Fibroblast of lung (primary cell): Measurements from ENCODE around the gene HIRA. TPM values are rescaled to one million over a fixed set of nuclear protein-coding genes. Genes with fewer than 3 reads are reported as not detected.

Experiments
- DNase-seq, 2 donors: peaks; one replicate each; pipeline versions ENCODE4 v3.0.0 to v3.0.0-alpha.2; 2010; ENCODE audit warnings: low read depth in 2 of 2
- H2AFZ ChIP-seq: 2 replicates; pipeline ENCODE4 v1.5.1; 2012; ENCODE audit warnings: low read length, control low read depth, inconsistent platforms
- H3K27ac ChIP-seq: 2 replicates; pipeline ENCODE4 v1.5.1; 2011; ENCODE audit warnings: low read length, control low read depth; ENCODE audit not compliant: insufficient read depth
- H3K27me3 ChIP-seq: 2 replicates; pipeline ENCODE4 v1.5.1; 2011; ENCODE audit warnings: mild to moderate bottlenecking, low read length; ENCODE audit not compliant: control insufficient read depth, insufficient read depth
- H3K36me3 ChIP-seq: 2 replicates; pipeline ENCODE4 v1.5.1; 2011; ENCODE audit warnings: low read length; ENCODE audit not compliant: control insufficient read depth, insufficient read depth
- H3K4me1 ChIP-seq: 2 replicates; pipeline ENCODE4 v1.5.1; 2011; ENCODE audit warnings: low read length; ENCODE audit not compliant: control insufficient read depth, insufficient read depth; ENCODE audit errors: extremely low read depth
- H3K4me2 ChIP-seq: 2 replicates; pipeline ENCODE4 v1.5.1; 2011; ENCODE audit warnings: low read length, control low read depth; ENCODE audit not compliant: insufficient read depth; ENCODE audit errors: extremely low read depth
- H3K4me3 ChIP-seq, 4 experiments: fragments of 200-600 bp in 1 of 4; sonication (generic) in 1 of 4; replicated peaks in 1 of 4; 2 replicates each; pipeline ENCODE4 v1.5.1; 2011 to 2016; ENCODE audit warnings: low read length in 4 of 4, low read depth in 3 of 4, mild to moderate bottlenecking in 3 of 4, control low read depth in 2 of 4, inconsistent platforms in 1 of 4, mixed read lengths in 1 of 4; ENCODE audit not compliant: insufficient read depth in 1 of 4; ENCODE audit errors: control extremely low read depth in 1 of 4
- H3K79me2 ChIP-seq: 2 replicates; pipeline ENCODE4 v1.5.1; 2012; ENCODE audit warnings: mild to moderate bottlenecking, low read length, inconsistent platforms; ENCODE audit not compliant: control insufficient read depth, insufficient read depth
- H3K9ac ChIP-seq: 2 replicates; pipeline ENCODE4 v1.5.1; 2011; ENCODE audit warnings: mild to moderate bottlenecking, low read length, control low read depth; ENCODE audit not compliant: insufficient read depth
- H3K9me3 ChIP-seq: 2 replicates; pipeline ENCODE4 v1.5.1; 2012; ENCODE audit warnings: low read depth, low read length; ENCODE audit not compliant: control insufficient read depth, insufficient read depth
- H4K20me1 ChIP-seq: 2 replicates; pipeline ENCODE4 v1.5.1; 2011; ENCODE audit warnings: low read length; ENCODE audit not compliant: control insufficient read depth, insufficient read depth; ENCODE audit errors: extremely low read depth
- EZH2 ChIP-seq: IDR thresholded peaks from 2 replicates; pipeline ENCODE4 v1.5.1; 2012; ENCODE audit warnings: low read length, control low read depth, mild to moderate bottlenecking; ENCODE audit errors: missing control alignments
- polyA plus RNA-seq, 2 donors: library from polyadenylated mRNA; depleted of rRNA in 1 of 2; stranded (reverse) in 1 of 2; unstranded in 1 of 2; fragments of >200 nt; gene quantifications; 2 replicates each; pipeline ENCODE4 v1.2.1, GENCODE V29; 2011 to 2012; ENCODE audit warnings: missing spikeins in 1 of 2
- total RNA-seq: library from RNA; depleted of rRNA; stranded (reverse); fragments of >200 nt; gene quantifications from 2 replicates; pipeline ENCODE4 v1.2.1, GENCODE V29; 2014
- TF ChIP-seq, protein P1 (sequence below), 2 donors: IDR thresholded peaks in 1 of 2; conservative IDR thresholded peaks in 1 of 2; 1 replicate in 1 of 2; 2 replicates in 1 of 2; pipeline ENCODE4 v1.5.1; 2011 to 2012; ENCODE audit warnings: low read length in 2 of 2, control low read depth in 1 of 2, inconsistent platforms in 1 of 2, low read depth in 1 of 2, mild to moderate bottlenecking in 1 of 2

Gene HIRA
- total and polyA plus RNA-seq, 2 donors (not counting 1 experiment from before 2014, with no cell fraction given) = 19.2 to 20.5 TPM

DNA sequence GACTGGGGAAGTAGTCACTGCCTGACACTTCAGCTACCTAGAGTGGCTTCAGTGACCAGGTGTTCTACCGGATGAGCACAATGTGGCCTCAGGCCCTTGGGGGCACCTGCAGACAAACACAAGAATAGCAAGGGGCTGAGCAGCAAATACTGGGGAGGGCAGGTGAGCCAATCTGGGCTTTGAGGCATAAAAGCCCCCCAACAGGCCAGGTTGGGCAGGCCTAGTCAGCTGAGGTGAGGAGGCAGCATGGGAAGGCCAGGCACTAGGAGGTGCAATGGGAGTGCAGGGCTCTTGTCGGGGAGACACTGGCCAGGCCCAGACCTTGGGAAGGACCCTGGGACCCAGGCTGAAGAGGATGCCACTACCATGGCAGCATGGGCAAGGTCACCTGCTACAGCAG is 38.5 kb upstream of the HIRA start:
- H3K36me3 ChIP-seq = peaks cover 38% of the 10 kb centered on the region

DNA sequence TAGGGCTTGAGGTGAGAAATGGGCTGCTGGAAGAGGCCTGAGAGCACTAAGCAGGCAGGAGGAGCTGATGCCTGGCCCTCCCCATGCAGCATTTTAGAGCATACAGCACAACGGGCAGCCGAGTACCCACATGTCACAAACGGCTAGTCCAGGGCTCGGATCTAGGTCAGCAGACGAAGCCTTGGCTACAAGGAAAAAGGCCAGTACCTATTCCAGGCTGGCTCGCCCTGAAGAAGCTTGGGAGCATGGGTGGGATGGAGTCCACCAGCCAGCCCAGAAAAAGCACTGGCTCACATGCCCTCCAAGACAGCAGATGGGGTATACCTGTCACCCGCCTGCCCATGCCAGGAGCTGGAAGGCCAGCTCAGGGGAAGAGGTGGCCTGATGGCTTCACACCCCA is 37.9 kb upstream of the HIRA start:
- Histone ChIP-seq H3K27ac (no peak overlapping the region), H3K79me2 (peaks cover 9% of the 10 kb centered on the region), H4K20me1 (no peaks in the 10 kb centered on the region), H2AFZ (no peak overlapping the region), H3K36me3 (peaks cover 41% of the 10 kb centered on the region), H3K27me3 (no peaks in the 10 kb centered on the region), H3K9me3 (no peaks in the 10 kb centered on the region), H3K9ac (no peak overlapping the region), H3K4me3 (no peak overlapping the region), H3K4me1 (peaks cover 2% of the 10 kb centered on the region), H3K4me2 (no peak overlapping the region)
- no peak for DNase-seq
- TF ChIP-seq, protein P1, sequence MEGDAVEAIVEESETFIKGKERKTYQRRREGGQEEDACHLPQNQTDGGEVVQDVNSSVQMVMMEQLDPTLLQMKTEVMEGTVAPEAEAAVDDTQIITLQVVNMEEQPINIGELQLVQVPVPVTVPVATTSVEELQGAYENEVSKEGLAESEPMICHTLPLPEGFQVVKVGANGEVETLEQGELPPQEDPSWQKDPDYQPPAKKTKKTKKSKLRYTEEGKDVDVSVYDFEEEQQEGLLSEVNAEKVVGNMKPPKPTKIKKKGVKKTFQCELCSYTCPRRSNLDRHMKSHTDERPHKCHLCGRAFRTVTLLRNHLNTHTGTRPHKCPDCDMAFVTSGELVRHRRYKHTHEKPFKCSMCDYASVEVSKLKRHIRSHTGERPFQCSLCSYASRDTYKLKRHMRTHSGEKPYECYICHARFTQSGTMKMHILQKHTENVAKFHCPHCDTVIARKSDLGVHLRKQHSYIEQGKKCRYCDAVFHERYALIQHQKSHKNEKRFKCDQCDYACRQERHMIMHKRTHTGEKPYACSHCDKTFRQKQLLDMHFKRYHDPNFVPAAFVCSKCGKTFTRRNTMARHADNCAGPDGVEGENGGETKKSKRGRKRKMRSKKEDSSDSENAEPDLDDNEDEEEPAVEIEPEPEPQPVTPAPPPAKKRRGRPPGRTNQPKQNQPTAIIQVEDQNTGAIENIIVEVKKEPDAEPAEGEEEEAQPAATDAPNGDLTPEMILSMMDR (conservative IDR thresholded peaks at IDR 0.05 in 1 of 2, IDR thresholded peaks at IDR 0.05 in 1 of 2; ENCODE audit: low read depth in 1 of 2, low read length in 2 of 2) = no peak
- no peak for TF ChIP-seq EZH2

More for the DNA sequence above, 38.5 kb upstream of the HIRA start:
- no peaks in the 10 kb centered on the region for H4K20me1 ChIP-seq
- H2AFZ ChIP-seq = no peak overlapping the region
- H3K27ac ChIP-seq = no peak overlapping the region
- no peaks in the 10 kb centered on the region for H3K27me3 ChIP-seq
- H3K79me2 ChIP-seq = peaks cover 12% of the 10 kb centered on the region
- no peaks in the 10 kb centered on the region for H3K4me1 ChIP-seq
- no peak overlapping the region for H3K4me3 ChIP-seq
- no peak overlapping the region for H3K4me2 ChIP-seq
- H3K9ac ChIP-seq = no peak overlapping the region
- no peaks in the 10 kb centered on the region for H3K9me3 ChIP-seq
- no peak for DNase-seq
- TF ChIP-seq, protein P1 (conservative IDR thresholded peaks at IDR 0.05 in 1 of 2, IDR thresholded peaks at IDR 0.05 in 1 of 2; ENCODE audit: low read depth in 1 of 2, low read length in 2 of 2) = no peak
- no peak for TF ChIP-seq EZH2

DNA sequence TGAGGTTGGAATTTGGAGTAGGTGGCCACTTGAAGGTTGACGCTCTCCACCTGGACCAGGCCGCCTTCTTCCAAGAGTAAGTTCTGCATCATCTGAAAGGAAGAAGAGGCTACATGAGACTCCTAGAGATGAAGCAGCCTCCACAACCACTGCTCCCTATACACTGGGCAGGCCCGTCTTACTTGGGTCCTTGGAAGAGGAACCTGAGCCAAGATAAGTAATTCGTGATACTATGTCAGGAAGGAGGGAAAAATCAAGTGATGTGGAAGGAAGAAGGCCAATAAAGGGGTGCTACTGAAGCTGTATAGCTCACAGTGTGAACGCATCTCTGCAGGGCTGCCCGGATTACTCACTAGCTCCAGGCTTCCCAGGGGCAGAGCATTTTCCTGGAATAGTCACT is 36.4 kb upstream of the HIRA start:
- no peaks in the 10 kb centered on the region for H3K27me3 ChIP-seq
- no peak overlapping the region for H3K4me3 ChIP-seq
- no peak overlapping the region for H3K9ac ChIP-seq
- H3K4me1 ChIP-seq = peaks cover 7% of the 10 kb centered on the region
- no peak for TF ChIP-seq EZH2
- TF ChIP-seq, protein P1 (conservative IDR thresholded peaks at IDR 0.05 in 1 of 2, IDR thresholded peaks at IDR 0.05 in 1 of 2; ENCODE audit: low read depth in 1 of 2, low read length in 2 of 2) = no peak
- no peak overlapping the region for H2AFZ ChIP-seq
- peaks cover 38% of the 10 kb centered on the region for H3K36me3 ChIP-seq
- no peak for DNase-seq
- H4K20me1 ChIP-seq = no peaks in the 10 kb centered on the region
- H3K4me2 ChIP-seq = no peak overlapping the region
- H3K9me3 ChIP-seq = no peaks in the 10 kb centered on the region
- H3K27ac ChIP-seq = no peak overlapping the region
- peaks cover 2% of the 10 kb centered on the region for H3K79me2 ChIP-seq
